HCT116 (cell line): ENCODE results near the gene SNX3. TPM values are rescaled to one million over a fixed set of nuclear protein-coding genes. Genes with fewer than 3 reads are reported as not detected.

ENCODE experiments used
- ATAC-seq: fragments of 200-7000 bp; cut with Tn5 transposase; 2 replicates; pipeline ENCODE4 v1.9.1; 2020; ENCODE audit warnings: mild to moderate bottlenecking, moderate library complexity
- BruUV-seq: library from RNA; stranded (reverse); fragments of 400-500 nt; replicated peaks from 2 replicates; lab custom pipeline; 2021; lab: Mats Ljungman, UMichigan
- CTCF ChIA-PET: fragments of 300-600 bp; sonication (Branson Sonifier 250); formaldehyde crosslinking; loops from one replicate; lab custom pipeline; 2021; ENCODE audit warnings: antibody characterized with exemption; lab: Charles Lee
- POLR2A ChIA-PET: fragments of 300-600, 350-600 bp; sonication (Branson Sonifier 250); formaldehyde crosslinking; loops from one replicate; lab custom pipeline; 2021; ENCODE audit warnings: antibody characterized with exemption; lab: Charles Lee
- RAD21 ChIA-PET, 2 experiments: fragments of 300-600 bp; sonication (Branson Sonifier 250); formaldehyde crosslinking; loops; one replicate each; lab custom pipeline; 2023; ENCODE audit warnings: low total read pairs in 2 of 2; ENCODE audit not compliant: uncharacterized antibody in 2 of 2, unreplicated experiment in 2 of 2, low non-redundant PET in 1 of 2; lab: Charles Lee
- DNase-seq: peaks from one replicate; pipeline ENCODE4 v3.0.0-alpha.2; 2010; ENCODE audit warnings: low read depth, low spot score
- H2AFZ ChIP-seq: fragments of 200-600 bp; shearing (Covaris generic), sonication (generic); 2 replicates; pipeline ENCODE4 v1.6.1; 2017; ENCODE audit warnings: low read depth, mixed run types, mixed read lengths, antibody characterized with exemption, low read length; ENCODE audit not compliant: poor library complexity, severe bottlenecking
- H3K27ac ChIP-seq: 2 replicates; pipeline ENCODE4 v1.5.1; 2012; ENCODE audit warnings: low read depth, low read length
- H3K27me3 ChIP-seq: fragments of 200-600 bp; sonication (generic); 2 replicates; pipeline ENCODE4 v1.6.1; 2016; ENCODE audit warnings: mixed run types, low read length, mixed read lengths; ENCODE audit not compliant: insufficient read depth
- H3K36me3 ChIP-seq, 2 experiments: fragments of 200-500 bp in 1 of 2; fragments of 200-600 bp in 1 of 2; sonication (Bioruptor generic) in 1 of 2; sonication (generic) in 1 of 2; 2 replicates each; pipeline versions ENCODE4 v1.5.1 to v1.6.1; 2014 to 2016; ENCODE audit warnings: low read length in 2 of 2, inconsistent platforms in 1 of 2, mixed read lengths in 1 of 2, mixed run types in 1 of 2; ENCODE audit not compliant: insufficient read depth in 2 of 2, control insufficient read depth in 1 of 2
- H3K4me1 ChIP-seq, 2 experiments: fragments of 200-600 bp in 1 of 2; sonication (generic) in 1 of 2; 2 replicates each; pipeline versions ENCODE4 v1.5.1 to v1.6.1; 2012 to 2017; ENCODE audit warnings: low read length in 2 of 2, inconsistent platforms in 1 of 2, mild to moderate bottlenecking in 1 of 2, mixed read lengths in 1 of 2, mixed run types in 1 of 2, moderate library complexity in 1 of 2; ENCODE audit not compliant: insufficient read depth in 2 of 2, control insufficient read depth in 1 of 2
- H3K4me2 ChIP-seq: fragments of 200-600 bp; sonication (generic); 2 replicates; pipeline ENCODE4 v1.6.1; 2017; ENCODE audit warnings: mixed run types, low read length, mixed read lengths
- H3K4me3 ChIP-seq, 2 experiments: fragments of 200-600 bp in 1 of 2; sonication (generic) in 1 of 2; replicated peaks in 1 of 2; 2 replicates each; pipeline ENCODE4 v1.5.1; 2011 to 2016; ENCODE audit warnings: low read length in 2 of 2, control low read depth in 1 of 2, low read depth in 1 of 2, mild to moderate bottlenecking in 1 of 2, mixed read lengths in 1 of 2, mixed run types in 1 of 2
- H3K79me2 ChIP-seq: fragments of 200-600 bp; sonication (generic); 2 replicates; pipeline ENCODE4 v1.6.1; 2017; ENCODE audit warnings: mild to moderate bottlenecking, mixed run types, low read length, moderate library complexity, mixed read lengths; ENCODE audit not compliant: insufficient read depth
- H3K9ac ChIP-seq: fragments of 200-600 bp; sonication (generic); 2 replicates; pipeline ENCODE4 v1.6.1; 2016; ENCODE audit warnings: low read length, mixed read lengths
- H3K9me2 ChIP-seq: fragments of 200-600 bp; sonication (generic), shearing (Covaris generic); 2 replicates; pipeline ENCODE4 v1.6.1; 2017; ENCODE audit warnings: mixed run types, mild to moderate bottlenecking, moderate library complexity; ENCODE audit not compliant: insufficient read depth
- H3K9me3 ChIP-seq, 2 experiments: fragments of 200-500 bp in 1 of 2; fragments of 200-600 bp in 1 of 2; sonication (Bioruptor generic) in 1 of 2; sonication (generic) in 1 of 2; 2 replicates each; pipeline ENCODE4 v1.6.1; 2014 to 2017; ENCODE audit warnings: low read length in 2 of 2, mixed read lengths in 2 of 2, inconsistent platforms in 1 of 2, low read depth in 1 of 2, mild to moderate bottlenecking in 1 of 2, mixed run types in 1 of 2, moderate library complexity in 1 of 2; ENCODE audit not compliant: control insufficient read depth in 1 of 2, insufficient read depth in 1 of 2
- H4K20me1 ChIP-seq: fragments of 200-600 bp; sonication (generic), shearing (Covaris generic); 2 replicates; pipeline ENCODE4 v1.6.1; 2017; ENCODE audit warnings: mixed run types, mild to moderate bottlenecking, moderate library complexity; ENCODE audit not compliant: insufficient read depth
- CEBPB ChIP-seq: IDR thresholded peaks from 2 replicates; pipeline ENCODE4 v1.6.1; 2012; ENCODE audit warnings: low read depth
- EGR1 ChIP-seq: IDR thresholded peaks from 2 replicates; pipeline ENCODE4 v1.6.1; 2012; ENCODE audit warnings: low read depth
- EZH2 ChIP-seq: fragments of 200-600 bp; sonication (generic); IDR thresholded peaks from 2 replicates; pipeline ENCODE4 v1.6.1; 2017; ENCODE audit warnings: antibody characterized with exemption, mixed run types
- EZH2phosphoT487 ChIP-seq: fragments of 200-600 bp; IDR thresholded peaks from 2 replicates; pipeline ENCODE4 v1.6.1; 2018; ENCODE audit warnings: antibody characterized with exemption, borderline replicate concordance
- RAD21 ChIP-seq: IDR thresholded peaks from 2 replicates; pipeline ENCODE4 v1.6.1; 2012; ENCODE audit warnings: low read depth, mild to moderate bottlenecking
- intact Hi-C: fragments of 100-400 bp; cut with micrococcal nuclease; formaldehyde crosslinking; loops from 2 replicates; pipeline ENCODE4 v1.10.0; 2022
- total RNA-seq: library from RNA; stranded (reverse); gene quantifications from one replicate; pipeline ENCODE4 v1.2.1, GENCODE V29; 2021; ENCODE audit not compliant: unreplicated experiment
- TF ChIP-seq, protein P1 (sequence below): IDR thresholded peaks from 2 replicates; pipeline ENCODE4 v1.6.1; 2012
- TF ChIP-seq, protein P2 (sequence below): IDR thresholded peaks from 2 replicates; pipeline ENCODE4 v1.6.1; 2012; ENCODE audit warnings: low read depth
- TF ChIP-seq, protein P3 (sequence below): IDR thresholded peaks from 2 replicates; pipeline ENCODE4 v1.6.1; 2012

The SNX3 gene
- total RNA-seq, 1 experiment from 2014 or later: 111 TPM

DNA sequence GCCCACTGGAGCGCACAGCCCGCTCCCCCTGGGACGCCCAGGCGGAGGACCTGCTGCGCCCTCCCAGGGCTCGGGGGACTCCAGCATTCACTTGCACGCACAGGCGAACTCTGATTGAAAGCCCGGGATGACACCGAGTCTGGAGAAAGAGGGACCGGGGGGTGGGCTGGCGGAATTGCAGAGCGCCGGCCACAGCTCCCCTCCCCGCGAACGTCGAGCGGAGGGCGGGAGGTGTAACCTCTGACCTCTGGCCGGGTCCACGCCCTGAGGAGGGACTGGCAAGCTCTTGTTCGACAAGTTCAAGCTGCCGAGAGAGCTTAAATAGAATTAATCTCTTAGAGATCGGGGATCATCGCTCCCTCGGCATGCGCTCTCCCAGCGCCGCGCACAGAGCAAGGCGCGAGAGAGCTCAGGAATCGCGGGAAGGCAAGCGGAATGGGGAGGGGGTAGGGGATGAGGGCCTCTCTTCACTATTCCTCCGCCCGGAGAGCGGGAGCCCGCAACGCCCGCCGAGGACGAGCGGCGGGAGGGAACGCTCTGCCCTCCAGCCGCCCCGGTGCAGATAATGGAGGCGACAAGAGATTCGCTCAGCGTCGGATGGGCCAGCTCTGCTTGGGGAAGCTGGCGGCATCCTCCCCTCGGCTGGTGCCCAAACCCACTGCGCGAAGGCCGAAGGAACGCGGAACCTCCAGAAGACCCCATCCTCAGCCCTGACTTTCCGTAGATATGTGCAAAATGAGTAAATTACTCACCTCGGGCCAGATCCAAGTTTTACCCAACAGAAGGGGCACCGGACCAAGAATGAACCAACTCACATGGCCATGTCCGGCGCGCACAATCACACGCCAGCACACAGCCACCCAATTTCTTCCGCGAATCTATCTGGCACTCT lies 95.8 kb downstream of the SNX3 start:
- H3K9me2 ChIP-seq: no peaks in the 10 kb centered on the region
- no peak overlapping the region for H3K4me2 ChIP-seq
- H3K27me3 ChIP-seq: 0 out of 2 replicates have a peak, but pooled peaks cover 9% of the 10 kb centered on the region
- BruUV-seq: no TSS peak
- ChIA-PET CTCF (no interaction called here), POLR2A (no interaction called here), RAD21 (no interaction called here)
- no peaks in the 10 kb centered on the region for H3K79me2 ChIP-seq
- TF ChIP-seq, protein P1, sequence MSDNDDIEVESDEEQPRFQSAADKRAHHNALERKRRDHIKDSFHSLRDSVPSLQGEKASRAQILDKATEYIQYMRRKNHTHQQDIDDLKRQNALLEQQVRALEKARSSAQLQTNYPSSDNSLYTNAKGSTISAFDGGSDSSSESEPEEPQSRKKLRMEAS: no peak
- TF ChIP-seq, protein P2, sequence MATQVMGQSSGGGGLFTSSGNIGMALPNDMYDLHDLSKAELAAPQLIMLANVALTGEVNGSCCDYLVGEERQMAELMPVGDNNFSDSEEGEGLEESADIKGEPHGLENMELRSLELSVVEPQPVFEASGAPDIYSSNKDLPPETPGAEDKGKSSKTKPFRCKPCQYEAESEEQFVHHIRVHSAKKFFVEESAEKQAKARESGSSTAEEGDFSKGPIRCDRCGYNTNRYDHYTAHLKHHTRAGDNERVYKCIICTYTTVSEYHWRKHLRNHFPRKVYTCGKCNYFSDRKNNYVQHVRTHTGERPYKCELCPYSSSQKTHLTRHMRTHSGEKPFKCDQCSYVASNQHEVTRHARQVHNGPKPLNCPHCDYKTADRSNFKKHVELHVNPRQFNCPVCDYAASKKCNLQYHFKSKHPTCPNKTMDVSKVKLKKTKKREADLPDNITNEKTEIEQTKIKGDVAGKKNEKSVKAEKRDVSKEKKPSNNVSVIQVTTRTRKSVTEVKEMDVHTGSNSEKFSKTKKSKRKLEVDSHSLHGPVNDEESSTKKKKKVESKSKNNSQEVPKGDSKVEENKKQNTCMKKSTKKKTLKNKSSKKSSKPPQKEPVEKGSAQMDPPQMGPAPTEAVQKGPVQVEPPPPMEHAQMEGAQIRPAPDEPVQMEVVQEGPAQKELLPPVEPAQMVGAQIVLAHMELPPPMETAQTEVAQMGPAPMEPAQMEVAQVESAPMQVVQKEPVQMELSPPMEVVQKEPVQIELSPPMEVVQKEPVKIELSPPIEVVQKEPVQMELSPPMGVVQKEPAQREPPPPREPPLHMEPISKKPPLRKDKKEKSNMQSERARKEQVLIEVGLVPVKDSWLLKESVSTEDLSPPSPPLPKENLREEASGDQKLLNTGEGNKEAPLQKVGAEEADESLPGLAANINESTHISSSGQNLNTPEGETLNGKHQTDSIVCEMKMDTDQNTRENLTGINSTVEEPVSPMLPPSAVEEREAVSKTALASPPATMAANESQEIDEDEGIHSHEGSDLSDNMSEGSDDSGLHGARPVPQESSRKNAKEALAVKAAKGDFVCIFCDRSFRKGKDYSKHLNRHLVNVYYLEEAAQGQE: no peak
- TF ChIP-seq CEBPB: no peak
- no peak for TF ChIP-seq EZH2
- no peak for TF ChIP-seq RAD21
- TF ChIP-seq EGR1: no peak
- TF ChIP-seq, protein P3, sequence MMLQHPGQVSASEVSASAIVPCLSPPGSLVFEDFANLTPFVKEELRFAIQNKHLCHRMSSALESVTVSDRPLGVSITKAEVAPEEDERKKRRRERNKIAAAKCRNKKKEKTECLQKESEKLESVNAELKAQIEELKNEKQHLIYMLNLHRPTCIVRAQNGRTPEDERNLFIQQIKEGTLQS: no peak
- TF ChIP-seq EZH2phosphoT487: no peak
- no peak overlapping the region for H3K4me3 ChIP-seq
- ATAC-seq (no peak), DNase-seq (no peak)
- no peak overlapping the region for H3K9ac ChIP-seq
- H3K9me3 ChIP-seq: no peaks in the 10 kb centered on the region
- no peaks in the 10 kb centered on the region for H3K36me3 ChIP-seq
- H4K20me1 ChIP-seq: no peaks in the 10 kb centered on the region
- H2AFZ ChIP-seq: no peak overlapping the region
- intact Hi-C loops: no loop called here
- no peak overlapping the region for H3K27ac ChIP-seq
- H3K4me1 ChIP-seq: no peaks in the 10 kb centered on the region
